ENCODE measurements around the gene COQ10A. TPM values are rescaled to one million over a fixed set of nuclear protein-coding genes. Genes with fewer than 3 reads are reported as not detected.

COQ10A gene
- total RNA-seq, 6 experiments from 2014 or later = 5.5 to 25.1 (median 13.0) TPM

DNA sequence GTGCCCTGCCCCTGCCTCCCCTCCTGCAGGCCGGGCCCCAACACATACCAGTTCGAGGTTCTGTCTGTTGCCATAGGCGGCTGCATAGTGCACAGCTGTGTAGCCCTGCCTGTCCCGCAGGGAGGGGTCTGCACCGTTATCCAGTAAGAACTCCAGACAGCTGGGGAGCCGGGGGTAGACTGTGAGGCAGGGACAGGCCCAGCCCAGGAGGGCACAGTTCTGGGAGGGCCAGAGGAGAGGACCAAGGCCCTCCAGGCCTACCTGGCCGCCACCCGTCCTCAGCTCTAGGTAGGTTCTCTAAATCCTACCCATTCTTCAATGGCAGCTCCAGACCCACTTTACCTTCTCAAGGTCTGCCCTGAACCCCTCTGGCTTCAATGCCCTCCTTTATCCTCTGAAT is 18.0 kb upstream of the COQ10A start:
- intact Hi-C loops (cut with DNase I) = no loop called here
- Histone ChIP-seq H3K36me3 (peaks cover 0 to 90% (median 40%) of the 10 kb centered on the region in 4 donors), H3K4me1 (no peaks in the 10 kb centered on the region), H3K27me3 (no peaks in the 10 kb centered on the region), H3K9me3 (no peaks in the 10 kb centered on the region), H3K27ac (no peak overlapping the region), H3K4me3 (no peak overlapping the region)
- no peak for TF ChIP-seq POLR2A (IDR thresholded peaks at IDR 0.05)
- TF ChIP-seq, protein P1, sequence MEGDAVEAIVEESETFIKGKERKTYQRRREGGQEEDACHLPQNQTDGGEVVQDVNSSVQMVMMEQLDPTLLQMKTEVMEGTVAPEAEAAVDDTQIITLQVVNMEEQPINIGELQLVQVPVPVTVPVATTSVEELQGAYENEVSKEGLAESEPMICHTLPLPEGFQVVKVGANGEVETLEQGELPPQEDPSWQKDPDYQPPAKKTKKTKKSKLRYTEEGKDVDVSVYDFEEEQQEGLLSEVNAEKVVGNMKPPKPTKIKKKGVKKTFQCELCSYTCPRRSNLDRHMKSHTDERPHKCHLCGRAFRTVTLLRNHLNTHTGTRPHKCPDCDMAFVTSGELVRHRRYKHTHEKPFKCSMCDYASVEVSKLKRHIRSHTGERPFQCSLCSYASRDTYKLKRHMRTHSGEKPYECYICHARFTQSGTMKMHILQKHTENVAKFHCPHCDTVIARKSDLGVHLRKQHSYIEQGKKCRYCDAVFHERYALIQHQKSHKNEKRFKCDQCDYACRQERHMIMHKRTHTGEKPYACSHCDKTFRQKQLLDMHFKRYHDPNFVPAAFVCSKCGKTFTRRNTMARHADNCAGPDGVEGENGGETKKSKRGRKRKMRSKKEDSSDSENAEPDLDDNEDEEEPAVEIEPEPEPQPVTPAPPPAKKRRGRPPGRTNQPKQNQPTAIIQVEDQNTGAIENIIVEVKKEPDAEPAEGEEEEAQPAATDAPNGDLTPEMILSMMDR (IDR thresholded peaks at IDR 0.05) = no peak
- DNase-seq (peak in 1 of 3 donors; percentile 36), ATAC-seq (no peak)
- WGBS (ENCODE audit: insufficient coverage, low coverage, low lambda C conversion rate, missing lambda C conversion rate) = 94% methylated on average over 3 of the region's 8 CpGs

DNA sequence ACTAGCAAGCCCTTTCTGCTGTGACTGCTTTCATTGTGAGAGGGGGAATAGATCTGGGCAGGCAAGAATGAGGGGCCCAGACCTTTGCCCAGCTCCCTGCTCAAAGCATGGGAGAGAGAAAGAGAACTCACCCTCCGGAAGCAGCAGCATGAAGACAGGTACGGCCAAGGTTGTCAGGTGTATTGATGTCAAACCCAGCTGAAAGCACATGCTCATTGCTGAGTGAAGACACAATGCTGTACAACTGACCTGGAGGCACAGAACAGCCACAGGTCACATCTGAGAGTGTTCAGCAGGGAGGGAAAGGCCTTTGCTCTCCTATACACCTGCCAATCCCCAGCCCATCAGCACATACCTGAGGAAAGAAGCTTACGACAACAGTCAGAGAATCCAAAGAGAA is 14.1 kb upstream of the COQ10A start:
- DNase-seq (peak in 1 of 3 donors; percentile 1), ATAC-seq (no peak)
- Histone ChIP-seq H3K27me3 (no peaks in the 10 kb centered on the region), H3K27ac (no peak overlapping the region), H3K4me1 (peaks cover 0 to 10% (median 5%) of the 10 kb centered on the region in 4 donors), H3K36me3 (peaks cover 0 to 85% (median 29%) of the 10 kb centered on the region in 4 donors), H3K4me3 (no peak overlapping the region), H3K9me3 (no peaks in the 10 kb centered on the region)
- TF ChIP-seq, protein P1 (IDR thresholded peaks at IDR 0.05) = no peak
- TF ChIP-seq POLR2A (IDR thresholded peaks at IDR 0.05) = no peak
- WGBS (ENCODE audit: insufficient coverage, low coverage, low lambda C conversion rate, missing lambda C conversion rate) = 100% methylated on average over 1 of the region's 3 CpGs
- intact Hi-C loops (cut with DNase I) = no loop called here

DNA sequence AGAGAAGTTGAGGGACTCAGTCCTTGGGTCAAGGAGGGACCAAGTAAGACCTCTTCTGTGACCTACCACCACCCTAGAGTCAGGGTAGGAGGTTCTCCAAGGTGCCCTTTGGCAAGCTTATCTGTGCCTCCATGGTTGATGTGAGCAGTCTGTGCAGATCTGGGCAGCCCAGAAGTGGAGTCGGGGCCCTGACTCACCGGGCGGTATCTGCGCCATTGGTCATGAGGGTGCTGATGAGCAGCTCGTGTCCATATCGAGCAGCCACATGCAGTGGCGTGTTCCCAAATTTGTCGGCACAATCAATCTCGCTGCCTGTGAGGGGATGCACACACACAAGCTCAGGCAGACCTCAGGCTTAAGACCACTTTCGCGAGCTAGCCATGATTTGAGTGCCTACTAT is 13.7 kb upstream of the COQ10A start:
- Histone ChIP-seq H3K4me3 (no peak overlapping the region), H3K27ac (no peak overlapping the region), H3K27me3 (no peaks in the 10 kb centered on the region), H3K4me1 (peaks cover 0 to 10% (median 5%) of the 10 kb centered on the region in 4 donors), H3K9me3 (no peaks in the 10 kb centered on the region), H3K36me3 (peaks cover 0 to 80% (median 27%) of the 10 kb centered on the region in 4 donors)
- WGBS (ENCODE audit: insufficient coverage, low coverage, low lambda C conversion rate, missing lambda C conversion rate) = no CpG with 5 or more reads among the region's 11 CpGs
- DNase-seq (peak in 1 of 3 donors; percentile 38), ATAC-seq (no peak)
- TF ChIP-seq, protein P1 (IDR thresholded peaks at IDR 0.05) = no peak
- TF ChIP-seq POLR2A (IDR thresholded peaks at IDR 0.05) = no peak
- intact Hi-C loops (cut with DNase I) = no loop called here

DNA sequence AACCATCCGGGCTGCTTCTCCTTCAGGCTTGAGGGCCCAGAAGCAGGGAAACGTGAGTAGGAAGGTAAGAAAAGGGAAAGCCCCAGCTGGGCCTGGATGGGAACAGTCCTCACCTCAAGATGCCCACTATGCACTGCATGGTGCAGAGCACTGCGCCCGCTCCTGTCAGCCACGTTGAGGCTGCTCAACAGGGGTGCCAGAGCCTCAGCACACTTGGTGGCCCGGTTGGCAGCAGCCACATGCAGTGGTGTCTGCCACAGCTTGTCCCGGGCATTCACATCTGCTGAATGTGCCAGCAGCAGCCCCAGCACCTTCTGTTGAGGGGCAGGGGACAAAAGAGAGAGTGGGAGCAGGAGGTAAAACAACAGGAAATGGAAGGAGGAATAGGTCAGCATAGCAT is 11.1 kb upstream of the COQ10A start:
- peak in 1 of 3 donors; percentile 46 for DNase-seq
- Histone ChIP-seq H3K27ac (no peak overlapping the region), H3K9me3 (no peaks in the 10 kb centered on the region), H3K36me3 (peaks cover 0 to 57% (median 22%) of the 10 kb centered on the region in 4 donors), H3K4me1 (peaks cover 0 to 15% (median 7%) of the 10 kb centered on the region in 4 donors), H3K4me3 (no peak overlapping the region), H3K27me3 (no peaks in the 10 kb centered on the region)
- intact Hi-C loops (cut with DNase I) = no loop called here
- TF ChIP-seq, protein P1 (IDR thresholded peaks at IDR 0.05) = no peak
- no peak for TF ChIP-seq POLR2A (IDR thresholded peaks at IDR 0.05)
- ATAC-seq = no peak
- 100% methylated on average over 2 of the region's 7 CpGs for WGBS (ENCODE audit: insufficient coverage, low coverage, low lambda C conversion rate, missing lambda C conversion rate)

All from right lobe of liver (tissue), 6 donors.